Activated CD8-positive, alpha-beta T cell treated with anti-CD3 and anti-CD28 coated beads for 36 hours (primary cell): ENCODE results near the gene MOV10L1. TPM values are rescaled to one million over a fixed set of nuclear protein-coding genes. Genes with fewer than 3 reads are reported as not detected.

Experiments used
- ATAC-seq: fragments of 200-7000 bp; cut with Tn5 transposase; one replicate; pipeline ENCODE4 v1.10.0; 2021; ENCODE audit warnings: mild to moderate bottlenecking, moderate library complexity
- CTCF ChIA-PET: fragments of 350-600 bp; sonication (Branson Sonifier 250); formaldehyde crosslinking; loops from one replicate; lab custom pipeline; 2021; ENCODE audit warnings: antibody characterized with exemption; lab: Charles Lee
- POLR2A ChIA-PET: fragments of 350-600 bp; sonication (Branson Sonifier 250); formaldehyde crosslinking; loops from one replicate; lab custom pipeline; 2021; ENCODE audit warnings: antibody characterized with exemption; lab: Charles Lee
- DNase-seq: peaks from one replicate; pipeline ENCODE4 v3.0.0-alpha.2; 2020
- H3K27ac Mint-ChIP-seq: one replicate; pipeline ENCODE4 v1.8.0; 2021; ENCODE audit warnings: mild to moderate bottlenecking, mixed read lengths
- H3K27me3 Mint-ChIP-seq: one replicate; pipeline ENCODE4 v1.8.0; 2021; ENCODE audit warnings: mixed read lengths
- H3K36me3 Mint-ChIP-seq: one replicate; pipeline ENCODE4 v1.8.0; 2021; ENCODE audit warnings: low read depth, mixed read lengths
- H3K4me1 Mint-ChIP-seq: one replicate; pipeline ENCODE4 v1.8.0; 2021; ENCODE audit warnings: low read depth, mixed read lengths
- H3K4me3 Mint-ChIP-seq: one replicate; pipeline ENCODE4 v1.8.0; 2021; ENCODE audit warnings: mild to moderate bottlenecking, moderate library complexity, mixed read lengths
- H3K9me3 Mint-ChIP-seq: one replicate; pipeline ENCODE4 v1.8.0; 2021; ENCODE audit warnings: mixed read lengths
- intact Hi-C: fragments of 100-400 bp; cut with micrococcal nuclease; formaldehyde crosslinking; loops from one replicate; pipeline ENCODE4 v1.10.0; 2022
- total RNA-seq, 2 experiments: library from RNA; stranded (reverse); gene quantifications; one replicate each; pipeline ENCODE4 v1.2.3, GENCODE V29; 2021
- TF ChIP-seq, protein P1 (sequence below): fragments of 200-600 bp; IDR thresholded peaks from one replicate; pipeline ENCODE4 v1.8.0; 2022; ENCODE audit warnings: antibody characterized with exemption, mild to moderate bottlenecking

MOV10L1 gene
- total RNA-seq, 2 experiments from 2014 or later, result 0.34 TPM; not detected in 1

DNA sequence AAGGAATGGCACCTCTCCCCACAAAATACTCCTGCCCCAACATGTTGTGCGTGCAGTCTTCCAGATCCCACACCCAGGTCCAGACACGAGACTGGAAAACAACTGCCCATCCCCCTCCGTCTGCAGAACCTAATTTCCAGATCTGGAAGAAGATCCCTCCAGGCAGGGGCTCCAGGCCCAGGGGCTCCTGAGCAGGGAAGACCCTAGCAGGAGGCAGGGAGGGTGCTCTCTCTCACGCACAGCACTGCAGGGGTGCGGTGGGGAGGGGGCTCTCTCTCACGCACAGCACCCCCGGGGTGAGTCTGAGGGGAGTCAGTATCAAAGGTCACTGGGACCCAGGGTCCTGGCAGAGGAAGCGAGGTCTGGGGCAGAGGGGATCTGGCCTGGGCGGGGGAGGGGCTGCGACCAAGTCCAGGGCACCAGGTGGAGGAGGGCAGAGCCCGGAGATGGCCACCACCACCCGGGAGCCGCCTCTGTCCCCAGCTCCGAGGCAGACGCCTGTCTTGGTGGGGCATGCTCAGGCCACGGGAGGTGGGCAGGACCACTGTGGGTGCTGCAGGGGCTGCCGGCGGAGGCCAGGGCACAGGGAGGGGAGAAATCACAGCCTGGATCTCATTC lies 6.2 kb upstream of the MOV10L1 start:
- POLR2A ChIA-PET, result no interaction called here
- no peak for DNase-seq
- Mint-ChIP-seq H3K9me3 (peaks cover 12% of the 10 kb centered on the region), H3K27me3 (peaks cover 11% of the 10 kb centered on the region), H3K27ac (no peak overlapping the region), H3K4me1 (peaks cover 4% of the 10 kb centered on the region), H3K36me3 (peaks cover 12% of the 10 kb centered on the region), H3K4me3 (no peak overlapping the region)
- intact Hi-C loops, result no loop called here
- CTCF ChIA-PET, result interaction anchor here (3.0 kb wide), 1 partner anchor 153 kb away, joined by 8 read pairs; no protein-coding TSS in a partner anchor
- TF ChIP-seq, protein P1, sequence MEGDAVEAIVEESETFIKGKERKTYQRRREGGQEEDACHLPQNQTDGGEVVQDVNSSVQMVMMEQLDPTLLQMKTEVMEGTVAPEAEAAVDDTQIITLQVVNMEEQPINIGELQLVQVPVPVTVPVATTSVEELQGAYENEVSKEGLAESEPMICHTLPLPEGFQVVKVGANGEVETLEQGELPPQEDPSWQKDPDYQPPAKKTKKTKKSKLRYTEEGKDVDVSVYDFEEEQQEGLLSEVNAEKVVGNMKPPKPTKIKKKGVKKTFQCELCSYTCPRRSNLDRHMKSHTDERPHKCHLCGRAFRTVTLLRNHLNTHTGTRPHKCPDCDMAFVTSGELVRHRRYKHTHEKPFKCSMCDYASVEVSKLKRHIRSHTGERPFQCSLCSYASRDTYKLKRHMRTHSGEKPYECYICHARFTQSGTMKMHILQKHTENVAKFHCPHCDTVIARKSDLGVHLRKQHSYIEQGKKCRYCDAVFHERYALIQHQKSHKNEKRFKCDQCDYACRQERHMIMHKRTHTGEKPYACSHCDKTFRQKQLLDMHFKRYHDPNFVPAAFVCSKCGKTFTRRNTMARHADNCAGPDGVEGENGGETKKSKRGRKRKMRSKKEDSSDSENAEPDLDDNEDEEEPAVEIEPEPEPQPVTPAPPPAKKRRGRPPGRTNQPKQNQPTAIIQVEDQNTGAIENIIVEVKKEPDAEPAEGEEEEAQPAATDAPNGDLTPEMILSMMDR, result no peak
- no peak for ATAC-seq

DNA sequence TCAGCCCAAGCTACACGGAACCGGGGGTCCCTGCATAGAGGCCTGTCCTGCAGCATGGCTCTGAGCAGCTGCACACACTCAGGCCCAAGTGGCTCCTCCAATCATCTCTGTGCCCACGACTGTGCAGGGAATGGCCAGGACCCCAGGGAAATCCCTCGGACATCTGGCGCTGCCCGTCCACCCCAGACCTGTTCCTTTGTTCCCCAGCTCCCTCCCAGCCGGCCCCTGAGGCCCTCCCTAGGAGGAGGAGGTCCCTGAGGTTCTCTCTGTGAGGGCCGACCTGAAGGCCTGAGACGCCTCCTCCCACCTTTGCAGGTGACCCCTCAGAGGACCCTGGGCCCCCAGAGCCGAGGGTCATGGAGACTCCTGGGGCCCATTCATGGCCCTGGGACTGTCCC lies 5.7 kb upstream of the MOV10L1 start:
- TF ChIP-seq, protein P1, result no peak
- POLR2A ChIA-PET, result no interaction called here
- Mint-ChIP-seq H3K36me3 (peaks cover 12% of the 10 kb centered on the region), H3K4me3 (no peak overlapping the region), H3K27me3 (peaks cover 11% of the 10 kb centered on the region), H3K4me1 (peaks cover 4% of the 10 kb centered on the region), H3K9me3 (peaks cover 12% of the 10 kb centered on the region), H3K27ac (no peak overlapping the region)
- CTCF ChIA-PET, result interaction anchor here (3.0 kb wide), 1 partner anchor 154 kb away, joined by 8 read pairs; no protein-coding TSS in a partner anchor
- DNase-seq (no peak), ATAC-seq (no peak)
- intact Hi-C loops, result no loop called here

DNA sequence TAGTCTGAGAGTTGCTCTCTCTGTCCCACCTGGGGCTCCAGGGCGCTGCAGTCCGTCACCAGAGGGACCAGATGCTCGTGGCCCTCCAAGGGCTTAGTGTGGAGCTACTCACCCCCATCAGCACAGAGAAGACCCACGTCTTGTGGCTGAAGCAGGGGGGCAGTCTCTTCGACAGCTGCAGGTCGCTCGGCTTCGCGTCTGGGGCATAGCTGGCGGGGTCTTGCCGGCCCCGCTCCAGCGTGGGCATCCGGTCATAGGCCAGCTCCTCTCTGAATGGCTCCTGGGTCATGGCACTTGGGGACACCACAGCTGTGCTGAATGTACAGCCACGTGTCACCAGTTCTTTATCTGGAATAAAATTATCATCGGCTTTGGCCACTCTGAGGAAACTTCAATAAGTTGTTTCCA lies 5.2 kb upstream of the MOV10L1 start:
- ChIA-PET CTCF (interaction anchor here (1.1 to 3.0 kb wide), 4 partner anchors 21 to 160 kb away, joined by 3 to 8 read pairs (median 4); no protein-coding TSS in a partner anchor), POLR2A (interaction anchor here (0.6 to 1.1 kb wide), 2 partner anchors 122 to 165 kb away, joined by 3 read pairs; no protein-coding TSS in a partner anchor)
- peaks cover 11% of the 10 kb centered on the region for H3K27me3 Mint-ChIP-seq
- no peak overlapping the region for H3K27ac Mint-ChIP-seq
- H3K9me3 Mint-ChIP-seq, result peaks cover 12% of the 10 kb centered on the region
- TF ChIP-seq, protein P1, result no peak
- no peak overlapping the region for H3K4me3 Mint-ChIP-seq
- H3K4me1 Mint-ChIP-seq, result peaks cover 4% of the 10 kb centered on the region
- DNase-seq, result no peak
- H3K36me3 Mint-ChIP-seq, result peaks cover 12% of the 10 kb centered on the region
- intact Hi-C loops, result no loop called here
- no peak for ATAC-seq

DNA sequence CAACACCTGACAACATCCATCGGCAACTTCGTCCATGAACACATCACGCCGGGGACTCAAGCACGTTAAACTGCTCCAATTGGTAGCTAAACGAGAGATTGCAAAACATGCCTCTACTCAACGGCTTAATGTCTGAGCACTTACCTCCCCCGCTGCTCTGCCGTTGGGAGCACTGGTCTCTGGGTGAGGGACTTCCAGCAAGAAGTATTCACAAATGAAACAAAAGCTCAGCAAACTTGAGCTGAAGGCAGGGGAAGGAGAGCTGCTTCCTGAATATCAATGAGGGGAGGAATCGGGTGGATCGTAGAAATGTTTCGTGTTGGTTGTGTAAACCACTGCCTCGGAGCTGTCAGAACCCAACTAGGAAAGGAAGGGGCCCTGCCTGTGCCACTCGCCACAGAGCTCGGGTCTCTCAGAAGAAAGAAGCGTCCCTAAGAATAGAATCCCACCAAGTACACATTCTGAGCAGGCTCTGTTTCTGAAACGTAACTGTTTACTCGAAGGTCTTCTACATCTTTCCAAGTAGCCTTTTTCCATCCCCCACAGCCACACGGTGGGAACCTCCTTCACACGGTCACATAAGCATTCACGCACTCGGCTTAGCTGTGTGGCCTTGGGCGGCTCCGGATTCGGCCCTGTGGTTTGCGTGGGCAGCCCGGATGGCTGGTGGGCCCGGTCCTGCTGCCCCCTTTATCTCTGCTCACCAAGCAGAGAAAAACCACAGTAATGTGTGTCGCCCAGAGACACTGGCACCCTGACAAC lies 4.4 kb upstream of the MOV10L1 start, which contains the start of gene MLC1:
MLC1 (minus strand) TSS at position 216 of the 762 bp plus-strand sequence. CDS start 524 bp downstream, outside the sequence.
- Mint-ChIP-seq H3K27me3 (peaks cover 11% of the 10 kb centered on the region), H3K4me1 (peaks cover 4% of the 10 kb centered on the region), H3K27ac (peak within 1 kb of the TSS; percentile 73), H3K4me3 (no peak within 1 kb of the TSS), H3K36me3 (peaks cover 12% of the 10 kb centered on the region), H3K9me3 (peaks cover 12% of the 10 kb centered on the region)
- ATAC-seq, result no peak
- intact Hi-C loops, result no loop called here
- ChIA-PET POLR2A (interaction anchor here (0.6 to 1.1 kb wide), 2 partner anchors 123 to 166 kb away, joined by 3 read pairs; no protein-coding TSS in a partner anchor), CTCF (interaction anchor here (0.9 to 3.0 kb wide), 8 partner anchors 17 to 159 kb away, joined by 3 to 11 read pairs (median 4); no protein-coding TSS in a partner anchor)
- peak; percentile 63 for DNase-seq
- TF ChIP-seq, protein P1, result no peak
